ENCODE measurements around the gene C11orf91. TPM values are rescaled to one million over a fixed set of nuclear protein-coding genes. Genes with fewer than 3 reads are reported as not detected.

The C11orf91 gene
- total RNA-seq, 1 experiment from 2014 or later, result 0.22 TPM

DNA sequence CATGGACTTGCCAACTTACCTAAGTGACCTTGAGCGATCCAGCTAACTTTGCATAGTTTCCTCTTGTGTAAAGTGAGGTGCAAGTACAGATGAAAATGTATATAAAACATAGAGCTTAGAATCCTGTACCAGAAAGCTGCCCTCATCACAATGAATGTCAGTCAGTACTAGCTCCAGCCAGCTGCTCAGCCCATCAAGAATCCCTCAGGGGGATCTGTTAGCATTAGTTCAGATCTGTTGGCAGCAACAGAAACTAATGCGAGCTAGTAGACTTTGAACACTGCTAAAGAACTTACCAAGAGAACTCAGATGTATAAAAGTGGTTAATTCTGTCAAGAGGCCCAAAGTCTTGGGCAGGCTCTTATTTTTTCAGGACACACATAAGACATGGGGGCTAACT lies 6.3 kb upstream of the C11orf91 start:
- Mint-ChIP-seq H3K36me3 (peaks cover 9% of the 10 kb centered on the region), H3K27me3 (ENCODE audit: low read depth) (no peaks in the 10 kb centered on the region), H3K9me3 (no peaks in the 10 kb centered on the region), H3K4me3 (no peak overlapping the region), H3K27ac (no peak overlapping the region), H3K4me1 (peaks cover 10% of the 10 kb centered on the region; the same call in 1 of the 2 replicates)
- POLR2A ChIA-PET, result no interaction called here
- DNase-seq (ENCODE audit: low spot score) (no peak), ATAC-seq (no peak)
- CTCF ChIA-PET, result interaction anchor here (1.5 kb wide), 1 partner anchor 101 kb away, joined by 5 read pairs; no protein-coding TSS in a partner anchor
- TF ChIP-seq SMAD4 (CRISPR knock-in tag; IDR thresholded peaks at IDR 0.05) (no peak), SOX15 (CRISPR knock-in tag; IDR thresholded peaks at IDR 0.05) (no peak), ZNF219 (CRISPR knock-in tag; IDR thresholded peaks at IDR 0.05; ENCODE audit: borderline replicate concordance) (no peak), ZNF317 (CRISPR knock-in tag; IDR thresholded peaks at IDR 0.05; ENCODE audit: borderline replicate concordance, low read depth) (no peak), TEAD1 (CRISPR knock-in tag; IDR thresholded peaks at IDR 0.05) (no peak)
- TF ChIP-seq, protein P1, sequence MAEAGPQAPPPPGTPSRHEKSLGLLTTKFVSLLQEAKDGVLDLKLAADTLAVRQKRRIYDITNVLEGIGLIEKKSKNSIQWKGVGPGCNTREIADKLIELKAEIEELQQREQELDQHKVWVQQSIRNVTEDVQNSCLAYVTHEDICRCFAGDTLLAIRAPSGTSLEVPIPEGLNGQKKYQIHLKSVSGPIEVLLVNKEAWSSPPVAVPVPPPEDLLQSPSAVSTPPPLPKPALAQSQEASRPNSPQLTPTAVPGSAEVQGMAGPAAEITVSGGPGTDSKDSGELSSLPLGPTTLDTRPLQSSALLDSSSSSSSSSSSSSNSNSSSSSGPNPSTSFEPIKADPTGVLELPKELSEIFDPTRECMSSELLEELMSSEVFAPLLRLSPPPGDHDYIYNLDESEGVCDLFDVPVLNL (CRISPR knock-in tag; IDR thresholded peaks at IDR 0.05; ENCODE audit: borderline replicate concordance, low read depth), result no peak

GRCh38 chr11:33706546-33706945 lies 5.9 kb upstream of the C11orf91 start:
- Mint-ChIP-seq H3K4me1 (peaks cover 10% of the 10 kb centered on the region; the same call in 1 of the 2 replicates), H3K36me3 (peaks cover 9% of the 10 kb centered on the region), H3K27ac (no peak overlapping the region), H3K9me3 (no peaks in the 10 kb centered on the region), H3K27me3 (ENCODE audit: low read depth) (no peaks in the 10 kb centered on the region), H3K4me3 (no peak overlapping the region)
- no peak for ATAC-seq
- ChIA-PET POLR2A (no interaction called here), CTCF (interaction anchor here (0.6 to 1.5 kb wide), 2 partner anchors 102 to 282 kb away, joined by 4 to 5 read pairs; no protein-coding TSS in a partner anchor)
- no peak for DNase-seq (ENCODE audit: low spot score)
- TF ChIP-seq ZNF416 (CRISPR knock-in tag; IDR thresholded peaks at IDR 0.05) (no peak), MLX (CRISPR knock-in tag; IDR thresholded peaks at IDR 0.05) (no peak)

- H3K4me1 Mint-ChIP-seq, result peaks cover 20% of the 10 kb centered on the region
- DNase-seq (ENCODE audit: low spot score), result no peak
- H3K27ac Mint-ChIP-seq, result no peak overlapping the region
- peaks cover 7% of the 10 kb centered on the region for H3K36me3 Mint-ChIP-seq
- H3K9me3 Mint-ChIP-seq, result no peaks in the 10 kb centered on the region
- no peak overlapping the region for H3K4me3 Mint-ChIP-seq
- ChIA-PET CTCF (interaction anchor here (1.1 to 2.9 kb wide), 3 partner anchors 38 to 125 kb away, joined by 3 to 10 read pairs (median 4); no protein-coding TSS in a partner anchor), POLR2A (interaction anchor here (0.8 kb wide), 1 partner anchor 10 kb away, joined by 3 read pairs; no protein-coding TSS in a partner anchor)
- no peak for ATAC-seq
- H3K27me3 Mint-ChIP-seq (ENCODE audit: low read depth), result peaks cover 7% of the 10 kb centered on the region
- TF ChIP-seq GRHL2 (CRISPR knock-in tag; IDR thresholded peaks at IDR 0.05; ENCODE audit: insufficient replicate concordance, severe bottlenecking) (no peak), GABPB1 (CRISPR knock-in tag; IDR thresholded peaks at IDR 0.05) (no peak), CTCF (IDR thresholded peaks at IDR 0.05) (no peak), USF1 (CRISPR knock-in tag; IDR thresholded peaks at IDR 0.05) (no peak), ATF6 (CRISPR knock-in tag; IDR thresholded peaks at IDR 0.05) (no peak), CBFB (CRISPR knock-in tag; IDR thresholded peaks at IDR 0.05; ENCODE audit: low read depth) (no peak), SMAD4 (CRISPR knock-in tag; IDR thresholded peaks at IDR 0.05) (no peak)
- TF ChIP-seq, protein P2, sequence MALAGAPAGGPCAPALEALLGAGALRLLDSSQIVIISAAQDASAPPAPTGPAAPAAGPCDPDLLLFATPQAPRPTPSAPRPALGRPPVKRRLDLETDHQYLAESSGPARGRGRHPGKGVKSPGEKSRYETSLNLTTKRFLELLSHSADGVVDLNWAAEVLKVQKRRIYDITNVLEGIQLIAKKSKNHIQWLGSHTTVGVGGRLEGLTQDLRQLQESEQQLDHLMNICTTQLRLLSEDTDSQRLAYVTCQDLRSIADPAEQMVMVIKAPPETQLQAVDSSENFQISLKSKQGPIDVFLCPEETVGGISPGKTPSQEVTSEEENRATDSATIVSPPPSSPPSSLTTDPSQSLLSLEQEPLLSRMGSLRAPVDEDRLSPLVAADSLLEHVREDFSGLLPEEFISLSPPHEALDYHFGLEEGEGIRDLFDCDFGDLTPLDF (CRISPR knock-in tag; IDR thresholded peaks at IDR 0.05), result no peak
- TF ChIP-seq, protein P3, sequence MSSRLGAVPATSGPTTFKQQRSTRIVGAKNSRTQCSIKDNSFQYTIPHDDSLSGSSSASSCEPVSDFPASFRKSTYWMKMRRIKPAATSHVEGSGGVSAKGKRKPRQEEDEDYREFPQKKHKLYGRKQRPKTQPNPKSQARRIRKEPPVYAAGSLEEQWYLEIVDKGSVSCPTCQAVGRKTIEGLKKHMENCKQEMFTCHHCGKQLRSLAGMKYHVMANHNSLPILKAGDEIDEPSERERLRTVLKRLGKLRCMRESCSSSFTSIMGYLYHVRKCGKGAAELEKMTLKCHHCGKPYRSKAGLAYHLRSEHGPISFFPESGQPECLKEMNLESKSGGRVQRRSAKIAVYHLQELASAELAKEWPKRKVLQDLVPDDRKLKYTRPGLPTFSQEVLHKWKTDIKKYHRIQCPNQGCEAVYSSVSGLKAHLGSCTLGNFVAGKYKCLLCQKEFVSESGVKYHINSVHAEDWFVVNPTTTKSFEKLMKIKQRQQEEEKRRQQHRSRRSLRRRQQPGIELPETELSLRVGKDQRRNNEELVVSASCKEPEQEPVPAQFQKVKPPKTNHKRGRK (CRISPR knock-in tag; IDR thresholded peaks at IDR 0.05; ENCODE audit: borderline replicate concordance), result no peak
- TF ChIP-seq, protein P4, sequence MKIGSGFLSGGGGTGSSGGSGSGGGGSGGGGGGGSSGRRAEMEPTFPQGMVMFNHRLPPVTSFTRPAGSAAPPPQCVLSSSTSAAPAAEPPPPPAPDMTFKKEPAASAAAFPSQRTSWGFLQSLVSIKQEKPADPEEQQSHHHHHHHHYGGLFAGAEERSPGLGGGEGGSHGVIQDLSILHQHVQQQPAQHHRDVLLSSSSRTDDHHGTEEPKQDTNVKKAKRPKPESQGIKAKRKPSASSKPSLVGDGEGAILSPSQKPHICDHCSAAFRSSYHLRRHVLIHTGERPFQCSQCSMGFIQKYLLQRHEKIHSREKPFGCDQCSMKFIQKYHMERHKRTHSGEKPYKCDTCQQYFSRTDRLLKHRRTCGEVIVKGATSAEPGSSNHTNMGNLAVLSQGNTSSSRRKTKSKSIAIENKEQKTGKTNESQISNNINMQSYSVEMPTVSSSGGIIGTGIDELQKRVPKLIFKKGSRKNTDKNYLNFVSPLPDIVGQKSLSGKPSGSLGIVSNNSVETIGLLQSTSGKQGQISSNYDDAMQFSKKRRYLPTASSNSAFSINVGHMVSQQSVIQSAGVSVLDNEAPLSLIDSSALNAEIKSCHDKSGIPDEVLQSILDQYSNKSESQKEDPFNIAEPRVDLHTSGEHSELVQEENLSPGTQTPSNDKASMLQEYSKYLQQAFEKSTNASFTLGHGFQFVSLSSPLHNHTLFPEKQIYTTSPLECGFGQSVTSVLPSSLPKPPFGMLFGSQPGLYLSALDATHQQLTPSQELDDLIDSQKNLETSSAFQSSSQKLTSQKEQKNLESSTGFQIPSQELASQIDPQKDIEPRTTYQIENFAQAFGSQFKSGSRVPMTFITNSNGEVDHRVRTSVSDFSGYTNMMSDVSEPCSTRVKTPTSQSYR (CRISPR knock-in tag; IDR thresholded peaks at IDR 0.05), result no peak
These were observed 3.8 kb upstream of the C11orf91 start for GRCh38 chr11:33704240-33705002.
